Gastroesophageal sphincter (tissue), 4 donors: ENCODE data around the gene CDH13. TPM values are rescaled to one million over a fixed set of nuclear protein-coding genes. Genes with fewer than 3 reads are reported as not detected.
A peak's percentile ranks its signal among the peaks of the same experiment; 100 is the strongest.

ENCODE experiments used
- ATAC-seq: fragments of 150-250 bp; one replicate; pipeline ENCODE4 v1.9.1; 2016; ENCODE audit warnings: mild to moderate bottlenecking, moderate library complexity
- H3K27ac ChIP-seq, 4 donors: fragments of 200-600 bp; sonication (generic) in 3 of 4; 1 replicate in 3 of 4; 2 replicates in 1 of 4; pipeline ENCODE4 v1.5.1; 2016 to 2019
- H3K27me3 ChIP-seq: fragments of 200-600 bp; sonication (generic); one replicate; pipeline ENCODE4 v1.5.1; 2019
- H3K36me3 ChIP-seq, 2 donors: fragments of 200-600 bp; sonication (generic); one replicate each; pipeline ENCODE4 v1.5.1; 2019; ENCODE audit warnings: control low read depth in 1 of 2
- H3K4me1 ChIP-seq, 3 donors: fragments of 200-600 bp; sonication (generic); 1 replicate in 2 of 3; 2 replicates in 1 of 3; pipeline ENCODE4 v1.5.1; 2016 to 2019; ENCODE audit warnings: control low read depth in 2 of 3
- H3K4me3 ChIP-seq, 2 donors: fragments of 200-600 bp; sonication (generic); one replicate each; pipeline ENCODE4 v1.5.1; 2019; ENCODE audit warnings: mild to moderate bottlenecking in 1 of 2, moderate library complexity in 1 of 2
- H3K9me3 ChIP-seq, 3 donors: fragments of 200-600 bp; sonication (generic); one replicate each; pipeline ENCODE4 v1.5.1; 2017 to 2019; ENCODE audit warnings: control low read depth in 2 of 3
- CTCF ChIP-seq, 4 experiments: fragments of 200-600 bp in 2 of 4; fragments of 450-650 bp in 2 of 4; sonication (generic) in 1 of 4; IDR thresholded peaks; one replicate each; pipeline ENCODE4 v1.5.1; 2017 to 2019; ENCODE audit warnings: antibody characterized with exemption in 4 of 4, mild to moderate bottlenecking in 2 of 4, moderate library complexity in 2 of 4
- EP300 ChIP-seq: sonication (generic); formaldehyde crosslinking; IDR thresholded peaks from one replicate; pipeline ENCODE4 v1.6.1; 2017; ENCODE audit warnings: antibody characterized with exemption, mild to moderate bottlenecking
- POLR2A ChIP-seq, 2 donors: fragments of 450-650 bp; IDR thresholded peaks; one replicate each; pipeline ENCODE4 v1.6.1; 2017; ENCODE audit warnings: antibody characterized with exemption in 2 of 2, mild to moderate bottlenecking in 2 of 2, moderate library complexity in 1 of 2
- POLR2AphosphoS5 ChIP-seq: sonication (generic); formaldehyde crosslinking; IDR thresholded peaks from one replicate; pipeline ENCODE4 v1.6.1; 2017; ENCODE audit warnings: antibody characterized with exemption
- WGBS, 2 donors: methylation state at CpG; one replicate each; pipeline ENCODE4 v1.1.5; 2018; ENCODE audit warnings: low coverage in 1 of 2; 5-methylcytosine and 5-hydroxymethylcytosine counted together
- total RNA-seq, 4 donors: library from RNA; depleted of rRNA; stranded (reverse); fragments of >200 nt; gene quantifications; one replicate each; pipeline ENCODE4 v1.1.0, GENCODE V29; 2016

CDH13 gene
- total RNA-seq, 4 donors from 2014 or later: 4.2 to 22.3 (median 11.4) TPM

- H3K4me3 ChIP-seq: peak overlapping the region; percentile 31 to 34
- H3K27ac ChIP-seq: peak overlapping the region in 3 of 4 donors; percentile 32 to 61 (median 33)
- no peaks in the 10 kb centered on the region for H3K27me3 ChIP-seq
- H3K4me1 ChIP-seq: peaks cover 0 to 18% (median 0%) of the 10 kb centered on the region in 3 donors
- 31% methylated on average over 8 to 9 of the region's 11 CpGs for WGBS, 2 donors
- TF ChIP-seq POLR2AphosphoS5 (no peak), CTCF (IDR thresholded peaks at IDR 0.05) (no peak), POLR2A (IDR thresholded peaks at IDR 0.05) (no peak), EP300 (no peak)
- no peak for ATAC-seq
- no peaks in the 10 kb centered on the region for H3K9me3 ChIP-seq
- H3K36me3 ChIP-seq: no peaks in the 10 kb centered on the region
Observed at GRCh38 chr16:83802554-83803205, 1175.9 kb downstream of the CDH13 start.

GRCh38 chr16:83803811-83804210 is 1177.0 kb downstream of the CDH13 start:
- no peaks in the 10 kb centered on the region for H3K36me3 ChIP-seq
- 73 to 89% methylated on average over 2 to 3 of the region's 3 CpGs for WGBS, 2 donors
- TF ChIP-seq POLR2A (IDR thresholded peaks at IDR 0.05): no peak
- TF ChIP-seq EP300: no peak
- TF ChIP-seq CTCF (IDR thresholded peaks at IDR 0.05): no peak
- TF ChIP-seq POLR2AphosphoS5: no peak

GRCh38 chr16:83804366-83804765 is 1177.6 kb downstream of the CDH13 start:
- Histone ChIP-seq H3K4me3 (no peak overlapping the region), H3K36me3 (peaks cover 0 to under 1% of the 10 kb centered on the region in 2 donors), H3K27me3 (no peaks in the 10 kb centered on the region), H3K9me3 (no peaks in the 10 kb centered on the region), H3K27ac (no peak overlapping the region), H3K4me1 (peaks cover 0 to 31% (median 6%) of the 10 kb centered on the region in 3 donors)
- WGBS, 2 donors: 96% methylated on average over 5 of the region's 5 CpGs; no CpG with 5 or more reads in 1 of the 2 donors
- no peak for ATAC-seq
- TF ChIP-seq CTCF (IDR thresholded peaks at IDR 0.05) (no peak), POLR2A (IDR thresholded peaks at IDR 0.05) (no peak), POLR2AphosphoS5 (no peak)

More at GRCh38 chr16:83803811-83804210, 1177.0 kb downstream of the CDH13 start:
- no peak overlapping the region for H3K27ac ChIP-seq
- no peak overlapping the region for H3K4me3 ChIP-seq
- peaks cover 0 to 25% (median 1%) of the 10 kb centered on the region in 3 donors for H3K4me1 ChIP-seq
- H3K9me3 ChIP-seq: no peaks in the 10 kb centered on the region
- H3K27me3 ChIP-seq: no peaks in the 10 kb centered on the region
- ATAC-seq: no peak

GRCh38 chr16:83806036-83806435 is 1179.3 kb downstream of the CDH13 start:
- peak overlapping the region in 1 of 4 donors; percentile 24 for H3K27ac ChIP-seq
- WGBS, 2 donors: 41 to 67% methylated on average over 4 to 5 of the region's 5 CpGs

More at GRCh38 chr16:83806036-83806435, 1179.3 kb downstream of the CDH13 start:
- no peak for TF ChIP-seq POLR2AphosphoS5
- TF ChIP-seq POLR2A (IDR thresholded peaks at IDR 0.05): no peak
- no peak for TF ChIP-seq EP300
- no peak for TF ChIP-seq CTCF (IDR thresholded peaks at IDR 0.05)
- peaks cover 0 to 48% (median 11%) of the 10 kb centered on the region in 3 donors for H3K4me1 ChIP-seq
- no peak for ATAC-seq
- H3K9me3 ChIP-seq: no peaks in the 10 kb centered on the region
- no peak overlapping the region for H3K4me3 ChIP-seq
- no peaks in the 10 kb centered on the region for H3K27me3 ChIP-seq
- H3K36me3 ChIP-seq: peaks cover 0 to 6% of the 10 kb centered on the region in 2 donors
